Ishikawa (cell line): Measurements from ENCODE around the gene GCH1.

ENCODE experiments used
- CEBPB ChIP-seq: IDR thresholded peaks from 2 replicates; pipeline ENCODE4 v1.6.1; 2012
- CREB1 ChIP-seq: IDR thresholded peaks from 2 replicates; pipeline ENCODE4 v1.6.1; 2012; ENCODE audit warnings: low read depth
- EGR1 ChIP-seq: IDR thresholded peaks from 2 replicates; pipeline ENCODE4 v1.6.1; 2012
- EP300 ChIP-seq: IDR thresholded peaks from 2 replicates; pipeline ENCODE4 v1.6.1; 2012; ENCODE audit warnings: borderline replicate concordance
- FOXM1 ChIP-seq: IDR thresholded peaks from 2 replicates; pipeline ENCODE4 v1.6.1; 2012; ENCODE audit warnings: low read depth, borderline replicate concordance
- MAX ChIP-seq: IDR thresholded peaks from 2 replicates; pipeline ENCODE4 v1.6.1; 2012
- NFIC ChIP-seq: IDR thresholded peaks from 2 replicates; pipeline ENCODE4 v1.6.1; 2012
- RAD21 ChIP-seq: IDR thresholded peaks from 2 replicates; pipeline ENCODE4 v1.6.1; 2012; ENCODE audit warnings: low read depth
- REST ChIP-seq: IDR thresholded peaks from 2 replicates; pipeline ENCODE4 v1.6.1; 2012; ENCODE audit warnings: low read depth, mild to moderate bottlenecking
- TAF1 ChIP-seq: IDR thresholded peaks from 2 replicates; pipeline ENCODE4 v1.6.1; 2012; ENCODE audit warnings: low read depth, mild to moderate bottlenecking
- TCF12 ChIP-seq: IDR thresholded peaks from 2 replicates; pipeline ENCODE4 v1.6.1; 2012; ENCODE audit warnings: low read depth
- TEAD4 ChIP-seq: IDR thresholded peaks from 2 replicates; pipeline ENCODE4 v1.6.1; 2012
- YY1 ChIP-seq: IDR thresholded peaks from 2 replicates; pipeline ENCODE4 v1.6.1; 2012; ENCODE audit warnings: low read depth
- ZBTB7A ChIP-seq: IDR thresholded peaks from 2 replicates; pipeline ENCODE4 v1.6.1; 2012; ENCODE audit warnings: low read depth
- TF ChIP-seq, protein P1 (sequence below): IDR thresholded peaks from 2 replicates; pipeline ENCODE4 v1.6.1; 2012

GCH1 gene

DNA sequence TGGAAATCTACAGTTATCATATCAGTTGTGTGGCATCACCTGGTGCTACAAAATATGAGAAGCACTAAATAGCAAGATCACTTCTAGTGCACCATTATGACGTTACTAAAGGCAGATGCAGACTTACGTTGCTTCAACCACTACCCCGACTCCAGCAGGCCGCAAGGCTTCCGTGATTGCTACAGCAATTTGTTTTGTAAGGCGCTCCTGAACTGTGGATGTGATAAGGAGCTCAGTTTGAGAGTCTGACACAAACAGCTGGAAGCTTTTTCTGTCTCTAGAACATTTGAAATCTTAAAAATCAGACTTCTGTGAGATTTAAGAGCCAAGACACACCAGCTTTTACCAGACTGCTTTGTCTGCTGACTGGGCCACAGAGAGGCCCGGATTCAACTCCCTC lies 57.0 kb downstream of the GCH1 start:
- TF ChIP-seq NFIC: no peak
- no peak for TF ChIP-seq YY1
- no peak for TF ChIP-seq EGR1
- no peak for TF ChIP-seq ZBTB7A
- no peak for TF ChIP-seq FOXM1
- TF ChIP-seq EP300: no peak
- TF ChIP-seq CEBPB: no peak
- no peak for TF ChIP-seq REST
- TF ChIP-seq TEAD4: no peak
- no peak for TF ChIP-seq MAX
- no peak for TF ChIP-seq TCF12
- no peak for TF ChIP-seq CREB1

- TF ChIP-seq RAD21 (no peak), ZBTB7A (no peak)
- TF ChIP-seq, protein P1, sequence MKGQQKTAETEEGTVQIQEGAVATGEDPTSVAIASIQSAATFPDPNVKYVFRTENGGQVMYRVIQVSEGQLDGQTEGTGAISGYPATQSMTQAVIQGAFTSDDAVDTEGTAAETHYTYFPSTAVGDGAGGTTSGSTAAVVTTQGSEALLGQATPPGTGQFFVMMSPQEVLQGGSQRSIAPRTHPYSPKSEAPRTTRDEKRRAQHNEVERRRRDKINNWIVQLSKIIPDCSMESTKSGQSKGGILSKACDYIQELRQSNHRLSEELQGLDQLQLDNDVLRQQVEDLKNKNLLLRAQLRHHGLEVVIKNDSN: no peak
These were observed 58.1 kb downstream of the GCH1 start for GRCh38 chr14:54844479-54844878.

- TF ChIP-seq FOXM1 (no peak), NFIC (no peak), CEBPB (no peak), CREB1 (no peak), RAD21 (no peak), TAF1 (no peak), ZBTB7A (no peak), YY1 (no peak), EGR1 (no peak), EP300 (no peak), TEAD4 (no peak), MAX (no peak)
- TF ChIP-seq, protein P1: no peak
These were observed 61.8 kb downstream of the GCH1 start for GRCh38 chr14:54840798-54841197.

DNA sequence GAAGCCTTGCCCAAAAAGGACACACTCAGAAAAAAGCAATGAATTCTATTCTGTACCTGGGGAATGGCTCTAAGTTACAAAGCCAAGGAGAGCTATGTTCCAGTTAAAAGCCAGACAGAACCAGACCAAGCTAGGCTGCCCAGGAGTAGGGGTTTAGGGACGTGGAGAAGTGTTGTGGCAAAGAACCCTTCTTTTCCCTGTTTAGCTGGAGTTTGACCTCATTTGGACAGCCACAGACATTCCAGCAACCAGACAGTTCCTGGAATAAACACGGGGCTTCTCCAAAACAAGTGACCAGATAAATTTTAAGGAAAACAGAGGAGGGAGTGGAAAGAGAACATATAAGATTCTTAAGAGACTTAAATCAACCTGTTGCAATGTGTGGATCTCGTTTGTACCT lies 62.3 kb downstream of the GCH1 start:
- no peak for TF ChIP-seq YY1
- no peak for TF ChIP-seq REST
- no peak for TF ChIP-seq TAF1
- no peak for TF ChIP-seq TEAD4
- TF ChIP-seq NFIC: no peak
- TF ChIP-seq EP300: no peak
- TF ChIP-seq CREB1: no peak
- no peak for TF ChIP-seq FOXM1
- TF ChIP-seq, protein P1: no peak
- TF ChIP-seq TCF12: no peak

DNA sequence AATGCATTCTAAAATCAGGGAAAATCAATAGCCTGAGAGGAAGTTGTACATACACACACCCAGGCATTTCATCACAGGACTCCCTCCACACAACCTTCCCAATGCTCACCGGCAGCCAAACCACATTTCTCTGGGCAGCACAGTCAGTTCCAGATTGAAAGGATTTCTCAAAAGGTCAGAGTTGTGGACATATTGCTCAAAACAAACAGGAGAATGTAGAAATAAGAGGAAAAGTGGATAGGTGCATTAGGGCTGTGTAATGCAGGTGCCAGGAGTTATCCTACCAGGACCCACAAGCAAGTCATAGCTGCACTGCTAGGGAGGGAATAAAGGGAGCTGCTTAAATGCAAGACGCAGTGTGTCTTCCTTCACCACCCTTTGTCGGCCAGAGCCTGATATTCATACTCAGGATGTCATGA lies 62.9 kb downstream of the GCH1 start:
- TF ChIP-seq EP300: no peak
- TF ChIP-seq MAX: no peak
- TF ChIP-seq CREB1: no peak
- TF ChIP-seq, protein P1: no peak
- no peak for TF ChIP-seq TEAD4
- TF ChIP-seq TCF12: no peak
- no peak for TF ChIP-seq FOXM1
- no peak for TF ChIP-seq EGR1
- TF ChIP-seq REST: no peak
- TF ChIP-seq NFIC: no peak
